HepG2 (cell line): Measurements from ENCODE around the gene RPS6KA2.

Source experiments
- RXRB ChIP-seq: IDR thresholded peaks from 2 replicates; pipeline ENCODE4 v1.6.1; 2016; ENCODE audit warnings: borderline replicate concordance, missing genetic modification reagents, missing compliant biosample characterization
- TF ChIP-seq, protein P1 (sequence below): sonication (generic); formaldehyde crosslinking; IDR thresholded peaks from 2 replicates; pipeline ENCODE4 v1.5.0; 2020; ENCODE audit warnings: mild to moderate bottlenecking, missing genetic modification reagents, moderate library complexity

DNA sequence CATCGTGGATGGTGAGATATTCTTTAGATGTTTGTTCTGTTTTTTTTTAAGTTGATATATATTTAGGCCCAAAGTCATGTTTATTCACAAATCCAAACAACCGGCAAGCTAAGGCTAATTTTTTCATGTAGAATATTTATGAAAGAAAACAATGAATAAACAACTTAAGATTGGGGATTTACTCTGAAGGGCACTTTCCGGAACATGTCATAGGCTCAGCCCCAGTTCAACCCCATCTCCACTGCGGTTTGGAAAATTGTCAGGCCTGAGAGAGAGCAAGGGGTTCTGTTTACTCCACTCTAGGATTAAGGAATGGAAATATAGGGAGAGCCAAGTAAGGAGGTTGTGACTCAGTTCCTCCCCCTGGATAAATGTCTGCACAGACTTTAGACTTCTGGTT, 18.3 kb downstream of the RPS6KA2 start:
- no peak for TF ChIP-seq RXRB
- TF ChIP-seq, protein P1, sequence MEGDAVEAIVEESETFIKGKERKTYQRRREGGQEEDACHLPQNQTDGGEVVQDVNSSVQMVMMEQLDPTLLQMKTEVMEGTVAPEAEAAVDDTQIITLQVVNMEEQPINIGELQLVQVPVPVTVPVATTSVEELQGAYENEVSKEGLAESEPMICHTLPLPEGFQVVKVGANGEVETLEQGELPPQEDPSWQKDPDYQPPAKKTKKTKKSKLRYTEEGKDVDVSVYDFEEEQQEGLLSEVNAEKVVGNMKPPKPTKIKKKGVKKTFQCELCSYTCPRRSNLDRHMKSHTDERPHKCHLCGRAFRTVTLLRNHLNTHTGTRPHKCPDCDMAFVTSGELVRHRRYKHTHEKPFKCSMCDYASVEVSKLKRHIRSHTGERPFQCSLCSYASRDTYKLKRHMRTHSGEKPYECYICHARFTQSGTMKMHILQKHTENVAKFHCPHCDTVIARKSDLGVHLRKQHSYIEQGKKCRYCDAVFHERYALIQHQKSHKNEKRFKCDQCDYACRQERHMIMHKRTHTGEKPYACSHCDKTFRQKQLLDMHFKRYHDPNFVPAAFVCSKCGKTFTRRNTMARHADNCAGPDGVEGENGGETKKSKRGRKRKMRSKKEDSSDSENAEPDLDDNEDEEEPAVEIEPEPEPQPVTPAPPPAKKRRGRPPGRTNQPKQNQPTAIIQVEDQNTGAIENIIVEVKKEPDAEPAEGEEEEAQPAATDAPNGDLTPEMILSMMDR (CRISPR knock-in tag) = no peak
